OCI-LY1 (cell line): Measurements from ENCODE around the gene DCLK1.

Experiments
- H2AFZ ChIP-seq: fragments of 200-600 bp; sonication (generic), shearing (Covaris generic); 2 replicates; pipeline ENCODE4 v1.6.0; 2014; ENCODE audit warnings: antibody characterized with exemption, mild to moderate bottlenecking, low read length
- H3F3A ChIP-seq: fragments of 200-600 bp; sonication (generic), shearing (Covaris generic); 2 replicates; pipeline ENCODE4 v1.6.0; 2014; ENCODE audit warnings: mild to moderate bottlenecking, antibody characterized with exemption, low read length, moderate library complexity; ENCODE audit not compliant: insufficient read depth
- H3K27ac ChIP-seq: fragments of 200-600 bp; sonication (generic); 2 replicates; pipeline ENCODE4 v1.5.1; 2014; ENCODE audit warnings: low read length, mixed run types, mild to moderate bottlenecking, low read depth; ENCODE audit not compliant: poor library complexity, severe bottlenecking
- H3K27me3 ChIP-seq: fragments of 200-600 bp; sonication (generic); 2 replicates; pipeline ENCODE4 v1.6.0; 2014; ENCODE audit warnings: antibody characterized with exemption, mild to moderate bottlenecking, low read length, moderate library complexity; ENCODE audit not compliant: insufficient read depth
- H3K36me3 ChIP-seq: fragments of 200-600 bp; sonication (generic); 2 replicates; pipeline ENCODE4 v1.6.1; 2014; ENCODE audit warnings: mild to moderate bottlenecking, antibody characterized with exemption, low read length, moderate library complexity, mixed read lengths; ENCODE audit not compliant: insufficient read depth
- H3K4me1 ChIP-seq: fragments of 200-600 bp; sonication (generic); 2 replicates; pipeline ENCODE4 v1.5.1; 2014; ENCODE audit warnings: mild to moderate bottlenecking, low read length, moderate library complexity; ENCODE audit not compliant: insufficient read depth, severe bottlenecking
- H3K4me2 ChIP-seq: fragments of 200-600 bp; sonication (generic), shearing (Covaris generic); 2 replicates; pipeline ENCODE4 v1.6.1; 2014; ENCODE audit warnings: low read length
- H3K4me3 ChIP-seq: fragments of 200-600 bp; sonication (generic); 2 replicates; pipeline ENCODE4 v1.5.1; 2014; ENCODE audit warnings: low read length, low read depth, mild to moderate bottlenecking, mixed read lengths; ENCODE audit not compliant: poor library complexity, severe bottlenecking
- H3K79me2 ChIP-seq: fragments of 200-600 bp; shearing (Covaris generic); 2 replicates; pipeline ENCODE4 v1.6.1; 2016; ENCODE audit warnings: mixed run types, low read length, mixed read lengths; ENCODE audit not compliant: insufficient read depth
- H3K9ac ChIP-seq: fragments of 200-600 bp; sonication (generic), shearing (Covaris generic); 2 replicates; pipeline ENCODE4 v1.6.1; 2014; ENCODE audit warnings: mild to moderate bottlenecking, low read length, mixed read lengths
- H3K9me2 ChIP-seq: fragments of 200-600 bp; sonication (generic), shearing (Covaris generic); 2 replicates; pipeline ENCODE4 v1.6.1; 2014; ENCODE audit warnings: low read depth, mild to moderate bottlenecking, low read length, mixed read lengths
- H3K9me3 ChIP-seq: fragments of 200-600 bp; shearing (Covaris generic); 2 replicates; pipeline ENCODE4 v1.6.1; 2014; ENCODE audit warnings: low read length, mixed read lengths
- H4K20me1 ChIP-seq: fragments of 200-600 bp; sonication (generic), shearing (Covaris generic); 2 replicates; pipeline ENCODE4 v1.6.0; 2016; ENCODE audit warnings: mild to moderate bottlenecking, low read length; ENCODE audit not compliant: insufficient read depth
- CTCF ChIP-seq: fragments of 200-600 bp; sonication (generic), shearing (Covaris generic); IDR thresholded peaks from 2 replicates; pipeline ENCODE4 v1.5.1; 2017; ENCODE audit warnings: mild to moderate bottlenecking, antibody characterized with exemption, low read length, moderate library complexity, mixed read lengths
- EZH2 ChIP-seq: fragments of 200-600 bp; sonication (generic), shearing (Covaris generic); IDR thresholded peaks from 2 replicates; pipeline ENCODE4 v1.8.0; 2017; ENCODE audit warnings: borderline replicate concordance, mixed run types, mild to moderate bottlenecking, antibody characterized with exemption, low read length, moderate library complexity, mixed read lengths

DCLK1 gene

GRCh38 chr13:35925669-35926068 lies 205.5 kb downstream of the DCLK1 start:
- TF ChIP-seq CTCF (no peak), EZH2 (no peak)
- Histone ChIP-seq H2AFZ (no peak overlapping the region), H3K27me3 (no peaks in the 10 kb centered on the region), H3K36me3 (no peaks in the 10 kb centered on the region), H3K4me3 (no peak overlapping the region), H3K4me1 (no peaks in the 10 kb centered on the region), H4K20me1 (no peaks in the 10 kb centered on the region), H3K9me3 (no peaks in the 10 kb centered on the region), H3K4me2 (no peak overlapping the region), H3K9me2 (no peaks in the 10 kb centered on the region), H3K79me2 (no peaks in the 10 kb centered on the region), H3K27ac (no peak overlapping the region), H3F3A (no peaks in the 10 kb centered on the region), H3K9ac (no peak overlapping the region)

GRCh38 chr13:35923347-35923746 lies 207.8 kb downstream of the DCLK1 start:
- no peaks in the 10 kb centered on the region for H4K20me1 ChIP-seq
- H3F3A ChIP-seq = no peaks in the 10 kb centered on the region
- TF ChIP-seq CTCF = no peak
- no peak for TF ChIP-seq EZH2
- no peaks in the 10 kb centered on the region for H3K27me3 ChIP-seq
- H3K9me3 ChIP-seq = no peaks in the 10 kb centered on the region
- no peak overlapping the region for H3K4me3 ChIP-seq
- no peak overlapping the region for H3K27ac ChIP-seq
- H3K4me1 ChIP-seq = no peaks in the 10 kb centered on the region
- H3K4me2 ChIP-seq = no peak overlapping the region
- no peaks in the 10 kb centered on the region for H3K36me3 ChIP-seq
- no peaks in the 10 kb centered on the region for H3K79me2 ChIP-seq
- H3K9me2 ChIP-seq = no peaks in the 10 kb centered on the region
- H2AFZ ChIP-seq = no peak overlapping the region
- H3K9ac ChIP-seq = no peak overlapping the region

GRCh38 chr13:35920816-35921215 lies 210.4 kb downstream of the DCLK1 start:
- no peak overlapping the region for H3K4me3 ChIP-seq
- no peak overlapping the region for H3K4me2 ChIP-seq
- no peaks in the 10 kb centered on the region for H4K20me1 ChIP-seq
- no peaks in the 10 kb centered on the region for H3K4me1 ChIP-seq
- no peak for TF ChIP-seq CTCF
- TF ChIP-seq EZH2 = no peak
- H3K9ac ChIP-seq = no peak overlapping the region
- H3K9me3 ChIP-seq = no peaks in the 10 kb centered on the region
- no peaks in the 10 kb centered on the region for H3K9me2 ChIP-seq
- H3F3A ChIP-seq = no peaks in the 10 kb centered on the region
- H3K36me3 ChIP-seq = no peaks in the 10 kb centered on the region
- H3K27ac ChIP-seq = no peak overlapping the region
- no peaks in the 10 kb centered on the region for H3K79me2 ChIP-seq
- H2AFZ ChIP-seq = no peak overlapping the region
- H3K27me3 ChIP-seq = no peaks in the 10 kb centered on the region
